Liver (tissue), 9 donors: Measurements from ENCODE around the gene C11orf98. TPM values are rescaled to one million over a fixed set of nuclear protein-coding genes. Genes with fewer than 3 reads are reported as not detected.

Source experiments
- DNase-seq: peaks from one replicate; pipeline ENCODE4 v3.0.0-alpha.2; 2017; ENCODE audit warnings: low spot score
- H3K27ac ChIP-seq, 2 donors: one replicate each; pipeline ENCODE4 v1.7.0; 2013; ENCODE audit warnings: inconsistent platforms in 2 of 2, low read length in 2 of 2, control low read depth in 1 of 2, low read depth in 1 of 2, mild to moderate bottlenecking in 1 of 2
- H3K27me3 ChIP-seq, 4 donors: one replicate each; pipeline versions ENCODE4 v1.6.1 to v1.7.0; 2013; ENCODE audit warnings: low read length in 3 of 4, inconsistent platforms in 1 of 4, mild to moderate bottlenecking in 1 of 4, moderate library complexity in 1 of 4; ENCODE audit not compliant: control insufficient read depth in 4 of 4, insufficient read depth in 4 of 4
- H3K36me3 ChIP-seq, 4 donors: one replicate each; pipeline versions ENCODE4 v1.6.1 to v1.7.0; 2013; ENCODE audit warnings: low read length in 3 of 4, mild to moderate bottlenecking in 3 of 4, low read depth in 1 of 4, moderate library complexity in 1 of 4; ENCODE audit not compliant: control insufficient read depth in 4 of 4, insufficient read depth in 3 of 4
- H3K4me1 ChIP-seq, 4 donors: one replicate each; pipeline versions ENCODE4 v1.6.1 to v1.7.0; 2013; ENCODE audit warnings: low read length in 3 of 4, mild to moderate bottlenecking in 3 of 4, moderate library complexity in 1 of 4; ENCODE audit not compliant: control insufficient read depth in 4 of 4, insufficient read depth in 4 of 4
- H3K4me3 ChIP-seq, 3 donors: one replicate each; pipeline versions ENCODE4 v1.6.1 to v1.7.0; 2013; ENCODE audit warnings: low read length in 3 of 3, control low read depth in 1 of 3, low read depth in 1 of 3, mild to moderate bottlenecking in 1 of 3
- H3K9ac ChIP-seq, 2 donors: one replicate each; pipeline ENCODE4 v1.7.0; 2013; ENCODE audit warnings: low read length in 2 of 2, mild to moderate bottlenecking in 2 of 2, moderate library complexity in 2 of 2, control low read depth in 1 of 2, low read depth in 1 of 2
- H3K9me3 ChIP-seq, 4 donors: one replicate each; pipeline versions ENCODE4 v1.6.1 to v1.7.0; 2013; ENCODE audit warnings: low read length in 3 of 4; ENCODE audit not compliant: control insufficient read depth in 4 of 4
- ATF3 ChIP-seq: IDR thresholded peaks from 2 replicates; pipeline ENCODE4 v1.6.1; 2016; ENCODE audit warnings: antibody characterized with exemption
- EGR1 ChIP-seq, 2 donors: IDR thresholded peaks; 2 replicates each; pipeline ENCODE4 v1.6.1; 2016 to 2018; ENCODE audit warnings: antibody characterized with exemption in 2 of 2, low read depth in 2 of 2
- FOXA1 ChIP-seq: IDR thresholded peaks from 2 replicates; pipeline ENCODE4 v1.6.1; 2016; ENCODE audit warnings: antibody characterized with exemption
- FOXA2 ChIP-seq: IDR thresholded peaks from 2 replicates; pipeline ENCODE4 v1.6.1; 2016; ENCODE audit warnings: antibody characterized with exemption
- GABPA ChIP-seq, 2 donors: IDR thresholded peaks in 1 of 2; conservative IDR thresholded peaks in 1 of 2; 2 replicates each; pipeline ENCODE4 v1.6.1; 2016; ENCODE audit warnings: antibody characterized with exemption in 2 of 2, mild to moderate bottlenecking in 1 of 2, moderate library complexity in 1 of 2
- HNF4G ChIP-seq: IDR thresholded peaks from 2 replicates; pipeline ENCODE4 v1.6.1; 2016; ENCODE audit warnings: antibody characterized with exemption
- JUND ChIP-seq, 2 donors: IDR thresholded peaks; 2 replicates each; pipeline ENCODE4 v1.6.1; 2016; ENCODE audit warnings: antibody characterized with exemption in 2 of 2
- MAX ChIP-seq: IDR thresholded peaks from 2 replicates; pipeline ENCODE4 v1.6.1; 2016; ENCODE audit warnings: antibody characterized with exemption
- NR2F2 ChIP-seq: IDR thresholded peaks from 2 replicates; pipeline ENCODE4 v1.6.1; 2016; ENCODE audit warnings: antibody characterized with exemption
- RAD21 ChIP-seq, 2 donors: IDR thresholded peaks; 2 replicates each; pipeline ENCODE4 v1.6.1; 2016; ENCODE audit warnings: antibody characterized with exemption in 2 of 2, mild to moderate bottlenecking in 2 of 2
- REST ChIP-seq: IDR thresholded peaks from 2 replicates; pipeline ENCODE4 v1.6.1; 2016; ENCODE audit warnings: antibody characterized with exemption, mild to moderate bottlenecking
- RXRA ChIP-seq, 2 donors: IDR thresholded peaks; 2 replicates each; pipeline ENCODE4 v1.6.1; 2017 to 2018; ENCODE audit warnings: antibody characterized with exemption in 2 of 2, mild to moderate bottlenecking in 1 of 2
- SP1 ChIP-seq: IDR thresholded peaks from 2 replicates; pipeline ENCODE4 v1.6.1; 2018; ENCODE audit warnings: antibody characterized with exemption, mild to moderate bottlenecking
- TAF1 ChIP-seq: conservative IDR thresholded peaks from 2 replicates; pipeline ENCODE4 v1.6.1; 2016; ENCODE audit warnings: antibody characterized with exemption, mild to moderate bottlenecking
- YY1 ChIP-seq: IDR thresholded peaks from 2 replicates; pipeline ENCODE4 v1.6.1; 2016; ENCODE audit warnings: antibody characterized with exemption, mild to moderate bottlenecking
- ZBTB33 ChIP-seq: IDR thresholded peaks from 2 replicates; pipeline ENCODE4 v1.6.1; 2016; ENCODE audit warnings: antibody characterized with exemption
- WGBS: extraction: QIAGEN DNeasy Blood & Tissue Kit; methylation state at CpG from one replicate; pipeline ENCODE4 v1.1.7; 2013; 5-methylcytosine and 5-hydroxymethylcytosine counted together
- polyA plus RNA-seq, 2 donors: library from polyadenylated mRNA; stranded (reverse) in 1 of 2; unstranded in 1 of 2; fragments of 200-250 nt in 1 of 2; fragments of >200 nt in 1 of 2; fragmentation: Nextera tagmentation in 1 of 2; extraction: Ambion mirVana in 1 of 2; gene quantifications; one replicate each; pipeline versions ENCODE4 v1.2.1 to v1.2.3, GENCODE V29; 2013 to 2015
- total RNA-seq, 2 donors: library from RNA; depleted of rRNA; stranded (reverse); fragments of >200 nt; gene quantifications; one replicate each; pipeline ENCODE4 v1.2.3, GENCODE V29; 2014
- TF ChIP-seq, protein P1 (sequence below): fragments of 150-350 bp; IDR thresholded peaks from 2 replicates; pipeline ENCODE4 v1.5.1; 2017; ENCODE audit warnings: improper control_type of control experiment, low read depth, low read length; ENCODE audit not compliant: missing input control
- donor health status: healthy.
- donor health status: healthy.
- donor health status: healthy.
- donor health status: healthy.
- donor health status: healthy.

Gene C11orf98
- total and polyA plus RNA-seq, 4 donors = 16.5 to 49.9 (median 30.7) TPM

GRCh38 chr11:62654297-62654696, 10.7 kb downstream of the C11orf98 start:
- WGBS = 89% methylated on average over 11 of the region's 11 CpGs
- DNase-seq = no peak

More at GRCh38 chr11:62654297-62654696, 10.7 kb downstream of the C11orf98 start:
- Histone ChIP-seq H3K9me3 (no peaks in the 10 kb centered on the region), H3K9ac (no peak overlapping the region), H3K27me3 (no peaks in the 10 kb centered on the region), H3K27ac (no peak overlapping the region), H3K36me3 (peaks cover 0 to 6% (median 3%) of the 10 kb centered on the region in 4 donors), H3K4me1 (peaks cover 2 to 16% (median 12%) of the 10 kb centered on the region in 4 donors), H3K4me3 (no peak overlapping the region)
- TF ChIP-seq GABPA (IDR thresholded peaks at IDR 0.05 in 1 of 2, conservative IDR thresholded peaks at IDR 0.05 in 1 of 2) = no peak
- TF ChIP-seq REST = no peak
- no peak for TF ChIP-seq YY1
- no peak for TF ChIP-seq EGR1 (IDR thresholded peaks at IDR 0.05; ENCODE audit: low read depth in 2 of 2)
- no peak for TF ChIP-seq TAF1
- no peak for TF ChIP-seq ATF3
- no peak for TF ChIP-seq ZBTB33
- no peak for TF ChIP-seq HNF4G
- no peak for TF ChIP-seq MAX
- no peak for TF ChIP-seq FOXA2
- TF ChIP-seq RXRA (IDR thresholded peaks at IDR 0.05) = no peak
- TF ChIP-seq JUND (IDR thresholded peaks at IDR 0.05) = no peak
- no peak for TF ChIP-seq SP1
- TF ChIP-seq, protein P1, sequence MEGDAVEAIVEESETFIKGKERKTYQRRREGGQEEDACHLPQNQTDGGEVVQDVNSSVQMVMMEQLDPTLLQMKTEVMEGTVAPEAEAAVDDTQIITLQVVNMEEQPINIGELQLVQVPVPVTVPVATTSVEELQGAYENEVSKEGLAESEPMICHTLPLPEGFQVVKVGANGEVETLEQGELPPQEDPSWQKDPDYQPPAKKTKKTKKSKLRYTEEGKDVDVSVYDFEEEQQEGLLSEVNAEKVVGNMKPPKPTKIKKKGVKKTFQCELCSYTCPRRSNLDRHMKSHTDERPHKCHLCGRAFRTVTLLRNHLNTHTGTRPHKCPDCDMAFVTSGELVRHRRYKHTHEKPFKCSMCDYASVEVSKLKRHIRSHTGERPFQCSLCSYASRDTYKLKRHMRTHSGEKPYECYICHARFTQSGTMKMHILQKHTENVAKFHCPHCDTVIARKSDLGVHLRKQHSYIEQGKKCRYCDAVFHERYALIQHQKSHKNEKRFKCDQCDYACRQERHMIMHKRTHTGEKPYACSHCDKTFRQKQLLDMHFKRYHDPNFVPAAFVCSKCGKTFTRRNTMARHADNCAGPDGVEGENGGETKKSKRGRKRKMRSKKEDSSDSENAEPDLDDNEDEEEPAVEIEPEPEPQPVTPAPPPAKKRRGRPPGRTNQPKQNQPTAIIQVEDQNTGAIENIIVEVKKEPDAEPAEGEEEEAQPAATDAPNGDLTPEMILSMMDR = no peak
- no peak for TF ChIP-seq RAD21 (IDR thresholded peaks at IDR 0.05)
- no peak for TF ChIP-seq FOXA1
- no peak for TF ChIP-seq NR2F2
